Activated naive CD4-positive, alpha-beta T cell treated with anti-CD3 and anti-CD28 coated beads, Interleukin-2, amount 10 ng/mL, durations not matched to agents 7 days and 5 days (primary cell): ENCODE results near the gene KLLN.
A peak's percentile ranks its signal among the peaks of the same experiment; 100 is the strongest.

Source experiments
- CTCF ChIA-PET: fragments of 350-600 bp; sonication (Branson Sonifier 250); formaldehyde crosslinking; loops from one replicate; lab custom pipeline; 2021; ENCODE audit warnings: antibody characterized with exemption; lab: Charles Lee
- DNase-seq: peaks from one replicate; pipeline ENCODE4 v3.0.0-alpha.2; 2020
- H3K27ac Mint-ChIP-seq: one replicate; pipeline ENCODE4 v1.8.0; 2021; ENCODE audit warnings: mild to moderate bottlenecking, moderate library complexity, mixed read lengths
- H3K27me3 Mint-ChIP-seq: one replicate; pipeline ENCODE4 v1.8.0; 2021; ENCODE audit warnings: mild to moderate bottlenecking, mixed read lengths
- H3K36me3 Mint-ChIP-seq: one replicate; pipeline ENCODE4 v1.8.0; 2021; ENCODE audit warnings: mixed read lengths
- H3K4me1 Mint-ChIP-seq: one replicate; pipeline ENCODE4 v1.8.0; 2021; ENCODE audit warnings: mixed read lengths
- H3K4me3 Mint-ChIP-seq: one replicate; pipeline ENCODE4 v1.8.0; 2021; ENCODE audit warnings: mild to moderate bottlenecking, moderate library complexity, mixed read lengths
- H3K9me3 Mint-ChIP-seq: one replicate; pipeline ENCODE4 v1.8.0; 2021; ENCODE audit warnings: mixed read lengths

KLLN gene

GRCh38 chr10:87817609-87818504, 45.5 kb downstream of the KLLN start, which contains the start of gene ATAD1:
ATAD1 (minus strand) TSS chr10:87818226; CDS start chr10:87814599, 3,627 bp downstream.
- peak within 1 kb of the TSS; percentile 86 for H3K4me3 Mint-ChIP-seq
- peaks cover 36% of the 10 kb centered on the region for H3K4me1 Mint-ChIP-seq
- peak within 1 kb of the TSS; percentile 95 for H3K27ac Mint-ChIP-seq
- peak; percentile 91 for DNase-seq
- peaks cover 11% of the 10 kb centered on the region for H3K36me3 Mint-ChIP-seq
- no peaks in the 10 kb centered on the region for H3K9me3 Mint-ChIP-seq
- CTCF ChIA-PET = interaction anchor here (0.6 to 2.7 kb wide), 6 partner anchors 10 to 735 kb away, joined by 3 to 9 read pairs (median 4); no protein-coding TSS in a partner anchor
- peaks cover 6% of the 10 kb centered on the region for H3K27me3 Mint-ChIP-seq

- H3K27me3 Mint-ChIP-seq = peaks cover 6% of the 10 kb centered on the region
- no peaks in the 10 kb centered on the region for H3K9me3 Mint-ChIP-seq
- H3K4me3 Mint-ChIP-seq = peak overlapping the region; percentile 86
- H3K27ac Mint-ChIP-seq = peak overlapping the region; percentile 95
- CTCF ChIA-PET = interaction anchor here (2.7 kb wide), 1 partner anchor 11 kb away, joined by 9 read pairs; no protein-coding TSS in a partner anchor
- peaks cover 15% of the 10 kb centered on the region for H3K36me3 Mint-ChIP-seq
- no peak for DNase-seq
- peaks cover 36% of the 10 kb centered on the region for H3K4me1 Mint-ChIP-seq
Observed at GRCh38 chr10:87816898-87817608, 46.3 kb downstream of the KLLN start.

- H3K36me3 Mint-ChIP-seq = peaks cover 22% of the 10 kb centered on the region
- H3K27ac Mint-ChIP-seq = peak overlapping the region; percentile 95
Observed at GRCh38 chr10:87816163-87816897, 47.0 kb downstream of the KLLN start.

More at GRCh38 chr10:87816163-87816897, 47.0 kb downstream of the KLLN start:
- DNase-seq = no peak
- Mint-ChIP-seq H3K9me3 (no peaks in the 10 kb centered on the region), H3K27me3 (peaks cover 6% of the 10 kb centered on the region), H3K4me3 (peak overlapping the region; percentile 86), H3K4me1 (peaks cover 36% of the 10 kb centered on the region)
- CTCF ChIA-PET = interaction anchor here (1.1 to 1.4 kb wide), 2 partner anchors 12 to 29 kb away, joined by 3 to 4 read pairs; no protein-coding TSS in a partner anchor
